NCI-H1092 treated with DMSO at 0.1 percent for 48 hours (cell line): ENCODE data around the gene METAP1.
"Not testable (repeated sequence)": the region's sequence is repeated elsewhere in the genome, so short reads cannot be mapped to it uniquely, and the experiment has no call there.

Experiments used
- DNase-seq: peaks from one replicate; lab custom pipeline; 2025; lab: John Stamatoyannopoulos, UW

METAP1 gene

DNA sequence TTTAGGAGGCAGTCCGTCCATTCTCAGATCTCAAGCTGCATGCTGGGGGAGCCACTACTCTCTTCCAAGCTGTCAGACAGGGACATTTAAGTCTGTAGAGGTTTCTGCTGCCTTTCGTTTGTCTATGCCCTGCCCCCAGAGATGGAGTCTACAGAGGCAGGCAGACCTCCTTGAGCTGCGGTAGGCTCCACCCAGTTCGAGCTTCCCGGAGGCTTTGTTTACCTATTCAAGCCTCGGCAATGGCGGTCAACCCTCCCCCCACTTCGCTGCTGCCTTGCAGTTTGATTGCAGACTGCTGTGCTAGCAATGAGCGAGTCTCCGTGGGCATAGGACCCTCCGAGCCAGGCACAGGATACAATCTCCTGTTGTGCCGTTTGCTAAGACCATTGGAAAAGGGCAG, 103.8 kb downstream of the METAP1 start:
- DNase-seq, result no peak

DNA sequence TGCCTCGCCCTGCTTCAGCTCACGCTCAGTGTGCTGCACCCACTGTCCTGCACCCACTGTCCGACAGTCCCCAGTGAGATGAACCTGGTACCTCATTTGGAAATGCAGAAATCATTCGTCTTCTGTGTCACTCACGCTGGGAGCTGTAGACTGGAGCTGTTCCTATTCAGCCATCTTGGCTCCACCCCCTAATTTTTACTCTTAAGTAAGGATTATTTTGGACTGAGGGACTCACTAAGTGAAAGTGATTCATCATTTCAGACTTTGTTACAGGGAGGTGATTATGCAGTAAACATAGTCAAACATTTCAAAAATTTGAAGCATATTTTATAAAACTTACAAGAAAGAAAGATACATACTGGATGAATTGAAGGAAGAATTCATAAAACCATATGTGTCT, 104.3 kb downstream of the METAP1 start:
- DNase-seq, result not testable (repeated sequence)

DNA sequence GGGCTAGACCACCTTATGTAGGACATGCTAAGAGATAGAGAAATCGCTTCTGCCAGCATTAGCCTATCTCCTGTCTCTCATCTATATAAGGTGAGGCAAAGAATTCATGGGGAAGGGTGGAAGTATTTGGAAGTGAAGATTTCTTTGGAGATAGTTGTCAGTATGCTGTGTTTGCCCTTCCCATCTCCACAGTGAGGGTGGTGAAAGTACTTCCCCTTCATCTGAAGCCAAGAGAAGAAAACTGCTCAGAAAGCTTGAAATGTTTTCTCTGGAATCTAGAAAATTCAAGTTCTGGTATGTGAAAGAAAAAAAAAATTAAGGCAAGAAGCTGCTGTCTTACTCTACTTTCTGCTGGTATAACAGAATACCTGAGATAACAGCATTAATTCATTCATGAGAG, 105.4 kb downstream of the METAP1 start:
- DNase-seq, result no peak

DNA sequence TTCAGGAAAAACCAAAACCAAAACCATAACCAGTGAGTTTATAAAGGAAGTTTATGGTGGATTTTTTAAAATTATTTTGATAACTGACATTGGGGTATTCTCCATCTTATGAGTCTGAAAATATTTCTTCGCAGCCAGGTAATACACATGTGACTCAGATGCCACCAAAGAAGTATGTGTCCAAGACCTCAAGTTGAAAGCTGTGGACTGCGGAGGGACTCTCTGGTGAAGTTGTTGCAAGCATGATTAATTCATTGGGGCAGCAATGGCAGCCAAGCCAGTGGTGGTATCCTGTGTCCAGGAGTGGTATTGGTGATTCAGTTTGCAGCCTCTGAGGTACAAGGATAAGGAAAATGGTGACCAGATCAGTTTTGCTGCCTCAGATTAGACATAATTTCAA, 107.1 kb downstream of the METAP1 start:
- DNase-seq, result no peak

DNA sequence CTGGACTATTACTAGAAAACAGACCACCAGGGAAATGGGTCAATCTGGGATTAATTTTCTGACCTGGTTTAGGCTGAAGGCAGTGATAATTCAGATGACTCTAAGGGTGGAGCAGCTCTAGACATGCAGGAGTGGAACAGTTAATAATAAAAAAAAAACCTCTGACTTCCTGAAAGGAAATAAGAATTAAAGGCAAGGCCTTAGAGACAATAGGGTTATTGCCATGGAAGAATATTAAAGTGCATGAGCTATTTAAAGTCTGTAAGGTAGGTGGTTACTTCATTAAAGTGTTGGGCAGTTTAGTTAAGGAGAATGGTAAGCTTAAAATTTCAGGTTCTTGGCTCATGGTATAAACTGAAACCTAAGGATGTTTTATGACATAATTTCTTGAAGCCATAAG, 107.6 kb downstream of the METAP1 start:
- DNase-seq, result no peak

DNA sequence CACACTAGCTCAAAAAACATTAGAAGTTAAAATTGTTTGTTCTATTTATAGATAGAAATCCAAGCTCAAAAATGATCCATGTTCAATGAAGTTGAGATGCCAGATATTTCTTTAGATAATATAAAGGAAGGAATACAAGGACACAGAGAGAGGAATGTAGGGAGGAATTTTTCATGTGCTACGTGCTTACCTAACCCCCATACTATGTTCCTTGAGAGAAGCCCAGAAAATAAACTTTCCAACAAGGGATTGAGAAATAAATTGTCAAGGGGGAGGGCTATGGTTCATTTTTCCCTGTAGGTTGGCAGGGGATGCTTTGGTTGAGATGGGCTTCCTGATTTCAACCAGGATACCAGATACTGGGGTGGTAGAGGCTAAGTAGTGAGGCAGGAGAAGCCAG, 108.6 kb downstream of the METAP1 start:
- DNase-seq, result no peak

DNA sequence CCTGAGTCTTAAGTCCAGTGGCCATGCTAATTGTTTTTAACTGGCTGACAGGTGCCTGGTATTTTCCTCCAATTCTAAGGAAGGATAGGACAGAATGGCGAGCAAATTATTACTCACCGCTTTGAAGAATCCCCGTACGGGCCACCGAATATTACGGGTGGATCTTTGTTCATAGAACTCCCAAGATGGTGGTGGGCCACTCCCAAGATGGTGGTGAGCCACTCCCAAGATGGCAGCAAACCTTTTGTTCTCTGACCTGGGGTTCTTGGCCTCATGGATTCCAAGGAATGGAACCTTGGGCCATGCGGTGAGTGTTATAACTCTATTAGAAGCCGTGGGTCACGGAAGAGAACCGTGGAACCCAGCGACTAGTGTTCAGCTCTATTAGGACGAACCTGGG, 113.8 kb downstream of the METAP1 start:
- DNase-seq, result not testable (repeated sequence)
